ENCODE data around the gene IGFBP7. TPM values are rescaled to one million over a fixed set of nuclear protein-coding genes. Genes with fewer than 3 reads are reported as not detected.

Gene IGFBP7
- total and polyA plus RNA-seq, 2 of the 8 experiments (the other 6 are each of a cell fraction or from before 2014, with no cell fraction given): 0.17 to 0.48 TPM

- TF ChIP-seq ZNF274 (IDR thresholded peaks at IDR 0.05; ENCODE audit: borderline replicate concordance, extremely low read depth, low read length): no peak
- no peak for TF ChIP-seq CEBPB (IDR thresholded peaks at IDR 0.05; ENCODE audit: low read depth, low read length)
- no peak for TF ChIP-seq EZH2 (IDR thresholded peaks at IDR 0.05; ENCODE audit: low read depth, low read length, severe bottlenecking)
- no peak for TF ChIP-seq BRCA1 (IDR thresholded peaks at IDR 0.05; ENCODE audit: low read depth, low read length)
- TF ChIP-seq HDAC6 (IDR thresholded peaks at IDR 0.05; ENCODE audit: low read depth, low read length): no peak
- no peak for TF ChIP-seq TCF12 (IDR thresholded peaks at IDR 0.05; ENCODE audit: low read depth, low read length)
- no peak for TF ChIP-seq SIRT6 (IDR thresholded peaks at IDR 0.05; ENCODE audit: low read length)
Observed at GRCh38 chr4:57129477-57129876, 19.3 kb upstream of the IGFBP7 start (continued).
